ENCODE results near the gene B4GALT7.

GRCh38 chr5:177605667-177606066, 5.7 kb downstream of the B4GALT7 start:
- TF ChIP-seq SMC3 (conservative IDR thresholded peaks at IDR 0.05; ENCODE audit: poor library complexity) (no peak), EZH2 (IDR thresholded peaks at IDR 0.05; ENCODE audit: borderline replicate concordance, insufficient read depth, low read length, poor library complexity, severe bottlenecking) (no peak), MXI1 (conservative IDR thresholded peaks at IDR 0.05; ENCODE audit: poor library complexity, severe bottlenecking) (no peak), CTCF (IDR thresholded peaks at IDR 0.05; ENCODE audit: poor library complexity, severe bottlenecking) (no peak), RAD21 (conservative IDR thresholded peaks at IDR 0.05) (no peak), POLR2AphosphoS5 (IDR thresholded peaks at IDR 0.05) (no peak), TAF1 (IDR thresholded peaks at IDR 0.05; ENCODE audit: low read depth) (no peak)
